ENCODE results near the gene CPNE9. TPM values are rescaled to one million over a fixed set of nuclear protein-coding genes. Genes with fewer than 3 reads are reported as not detected.
A peak's percentile ranks its signal among the peaks of the same experiment; 100 is the strongest.

The CPNE9 gene
- total and polyA plus RNA-seq, 2 experiments from 2014 or later = not detected

DNA sequence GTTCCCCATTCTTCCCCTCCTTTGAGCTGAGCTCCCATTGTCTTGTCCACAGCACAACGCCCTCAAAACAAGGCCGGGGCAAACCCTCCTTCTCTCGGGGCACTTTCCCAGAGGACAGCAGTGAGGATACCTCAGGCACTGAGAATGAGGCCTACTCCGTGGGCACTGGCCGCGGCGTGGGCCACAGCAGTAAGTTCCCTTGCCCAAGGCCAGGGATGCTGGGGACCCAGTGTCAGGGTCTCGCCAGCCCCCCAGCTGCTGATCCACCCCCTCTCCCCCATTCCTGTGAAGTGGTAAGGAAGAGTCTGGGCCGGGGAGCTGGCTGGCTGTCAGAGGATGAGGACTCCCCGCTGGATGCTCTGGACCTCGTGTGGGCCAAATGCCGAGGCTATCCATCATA lies 41.9 kb downstream of the CPNE9 start:
- Histone ChIP-seq H4K20me1 (ENCODE audit: insufficient read depth, poor library complexity, severe bottlenecking) (no peaks in the 10 kb centered on the region), H3K9me3 (ENCODE audit: low read depth) (no peaks in the 10 kb centered on the region), H3K27ac (no peak overlapping the region), H3K27me3 (no peaks in the 10 kb centered on the region), H3K4me1 (ENCODE audit: insufficient read depth) (peaks cover 8% of the 10 kb centered on the region), H3K36me3 (replicated peaks; ENCODE audit: insufficient read depth, low read depth) (no peaks in the 10 kb centered on the region), H3K4me3 (no peak overlapping the region), H3K9me2 (replicated peaks; ENCODE audit: insufficient read depth) (no peaks in the 10 kb centered on the region), H3K4me2 (no peak overlapping the region), H2AFZ (no peak overlapping the region), H3K79me2 (peaks cover 3% of the 10 kb centered on the region)
- TF ChIP-seq EZH2phosphoT487 (IDR thresholded peaks at IDR 0.05; ENCODE audit: low read depth, severe bottlenecking, unreplicated experiment) = no peak
- no peak for TF ChIP-seq EZH2 (IDR thresholded peaks at IDR 0.05; ENCODE audit: borderline replicate concordance)
- TF ChIP-seq, protein P1, sequence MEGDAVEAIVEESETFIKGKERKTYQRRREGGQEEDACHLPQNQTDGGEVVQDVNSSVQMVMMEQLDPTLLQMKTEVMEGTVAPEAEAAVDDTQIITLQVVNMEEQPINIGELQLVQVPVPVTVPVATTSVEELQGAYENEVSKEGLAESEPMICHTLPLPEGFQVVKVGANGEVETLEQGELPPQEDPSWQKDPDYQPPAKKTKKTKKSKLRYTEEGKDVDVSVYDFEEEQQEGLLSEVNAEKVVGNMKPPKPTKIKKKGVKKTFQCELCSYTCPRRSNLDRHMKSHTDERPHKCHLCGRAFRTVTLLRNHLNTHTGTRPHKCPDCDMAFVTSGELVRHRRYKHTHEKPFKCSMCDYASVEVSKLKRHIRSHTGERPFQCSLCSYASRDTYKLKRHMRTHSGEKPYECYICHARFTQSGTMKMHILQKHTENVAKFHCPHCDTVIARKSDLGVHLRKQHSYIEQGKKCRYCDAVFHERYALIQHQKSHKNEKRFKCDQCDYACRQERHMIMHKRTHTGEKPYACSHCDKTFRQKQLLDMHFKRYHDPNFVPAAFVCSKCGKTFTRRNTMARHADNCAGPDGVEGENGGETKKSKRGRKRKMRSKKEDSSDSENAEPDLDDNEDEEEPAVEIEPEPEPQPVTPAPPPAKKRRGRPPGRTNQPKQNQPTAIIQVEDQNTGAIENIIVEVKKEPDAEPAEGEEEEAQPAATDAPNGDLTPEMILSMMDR (IDR thresholded peaks at IDR 0.05; ENCODE audit: poor library complexity) = no peak
- DNase-seq (ENCODE audit: low spot score) = no peak
- 94% methylated on average over 12 of the region's 12 CpGs for WGBS (ENCODE audit: low lambda C conversion rate, missing lambda C conversion rate)

DNA sequence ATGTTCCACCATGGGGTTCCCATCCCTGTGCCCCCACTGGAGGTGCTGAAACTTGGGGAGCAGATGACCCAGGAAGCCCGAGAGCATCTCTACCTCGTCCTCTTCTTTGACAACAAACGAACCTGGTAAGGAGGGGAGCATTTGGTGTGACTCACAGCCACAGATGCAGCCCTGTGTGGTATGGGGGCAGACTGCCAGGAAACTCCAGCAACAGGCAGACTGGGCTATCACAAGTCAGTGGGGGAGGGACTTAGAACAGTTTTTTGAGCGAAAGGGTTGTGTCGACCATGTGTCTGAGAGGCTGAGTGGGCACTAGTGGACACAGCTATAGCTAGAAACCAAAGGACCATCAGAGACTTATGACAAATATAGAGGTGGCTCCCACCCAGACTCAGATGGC lies 42.7 kb downstream of the CPNE9 start:
- H3K4me2 ChIP-seq = no peak overlapping the region
- WGBS (ENCODE audit: low lambda C conversion rate, missing lambda C conversion rate) = 84% methylated on average over 5 of the region's 5 CpGs
- DNase-seq (ENCODE audit: low spot score) = peak; percentile 32
- peaks cover 11% of the 10 kb centered on the region for H3K79me2 ChIP-seq
- H3K9me2 ChIP-seq (replicated peaks; ENCODE audit: insufficient read depth) = no peaks in the 10 kb centered on the region
- peaks cover 8% of the 10 kb centered on the region for H3K4me1 ChIP-seq (ENCODE audit: insufficient read depth)
- no peak overlapping the region for H3K27ac ChIP-seq
- no peak overlapping the region for H2AFZ ChIP-seq
- TF ChIP-seq, protein P1 (IDR thresholded peaks at IDR 0.05; ENCODE audit: poor library complexity) = no peak
- no peak for TF ChIP-seq EZH2 (IDR thresholded peaks at IDR 0.05; ENCODE audit: borderline replicate concordance)
- TF ChIP-seq EZH2phosphoT487 (IDR thresholded peaks at IDR 0.05; ENCODE audit: low read depth, severe bottlenecking, unreplicated experiment) = no peak
- H3K27me3 ChIP-seq = no peaks in the 10 kb centered on the region
- no peaks in the 10 kb centered on the region for H4K20me1 ChIP-seq (ENCODE audit: insufficient read depth, poor library complexity, severe bottlenecking)
- no peak overlapping the region for H3K4me3 ChIP-seq
- no peaks in the 10 kb centered on the region for H3K36me3 ChIP-seq (replicated peaks; ENCODE audit: insufficient read depth, low read depth)
- H3K9me3 ChIP-seq (ENCODE audit: low read depth) = no peaks in the 10 kb centered on the region

DNA sequence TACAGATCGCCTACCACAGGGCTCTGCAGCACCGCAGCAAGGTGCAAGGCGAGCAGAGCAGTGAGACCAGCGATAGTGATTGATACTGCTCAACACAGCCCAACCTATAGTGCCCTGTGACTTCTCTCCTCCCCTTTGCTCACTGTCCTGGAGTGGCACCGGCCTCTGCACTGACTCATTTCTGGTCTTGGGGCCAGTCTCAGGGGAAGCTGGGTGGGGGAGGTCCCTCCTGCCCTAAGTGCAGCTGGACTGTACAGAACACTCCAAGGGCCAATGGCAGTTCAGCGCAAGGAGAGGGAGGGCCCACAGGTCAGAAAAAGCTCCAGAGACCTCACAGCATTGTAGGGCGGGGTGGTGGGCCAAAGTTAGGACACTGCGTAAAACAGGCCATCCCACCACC lies 43.6 kb downstream of the CPNE9 start:
- Histone ChIP-seq H3K27me3 (no peaks in the 10 kb centered on the region), H4K20me1 (ENCODE audit: insufficient read depth, poor library complexity, severe bottlenecking) (no peaks in the 10 kb centered on the region), H3K4me1 (ENCODE audit: insufficient read depth) (peaks cover 8% of the 10 kb centered on the region), H3K79me2 (peaks cover 20% of the 10 kb centered on the region), H3K4me3 (no peak overlapping the region), H3K4me2 (no peak overlapping the region), H3K9me3 (ENCODE audit: low read depth) (no peaks in the 10 kb centered on the region), H3K36me3 (replicated peaks; ENCODE audit: insufficient read depth, low read depth) (no peaks in the 10 kb centered on the region), H3K9me2 (replicated peaks; ENCODE audit: insufficient read depth) (no peaks in the 10 kb centered on the region), H3K27ac (no peak overlapping the region), H2AFZ (no peak overlapping the region)
- no peak for DNase-seq (ENCODE audit: low spot score)
- TF ChIP-seq, protein P1 (IDR thresholded peaks at IDR 0.05; ENCODE audit: poor library complexity) = no peak
- TF ChIP-seq EZH2 (IDR thresholded peaks at IDR 0.05; ENCODE audit: borderline replicate concordance) = no peak
- TF ChIP-seq EZH2phosphoT487 (IDR thresholded peaks at IDR 0.05; ENCODE audit: low read depth, severe bottlenecking, unreplicated experiment) = no peak
- 97% methylated on average over 8 of the region's 8 CpGs for WGBS (ENCODE audit: low lambda C conversion rate, missing lambda C conversion rate)

DNA sequence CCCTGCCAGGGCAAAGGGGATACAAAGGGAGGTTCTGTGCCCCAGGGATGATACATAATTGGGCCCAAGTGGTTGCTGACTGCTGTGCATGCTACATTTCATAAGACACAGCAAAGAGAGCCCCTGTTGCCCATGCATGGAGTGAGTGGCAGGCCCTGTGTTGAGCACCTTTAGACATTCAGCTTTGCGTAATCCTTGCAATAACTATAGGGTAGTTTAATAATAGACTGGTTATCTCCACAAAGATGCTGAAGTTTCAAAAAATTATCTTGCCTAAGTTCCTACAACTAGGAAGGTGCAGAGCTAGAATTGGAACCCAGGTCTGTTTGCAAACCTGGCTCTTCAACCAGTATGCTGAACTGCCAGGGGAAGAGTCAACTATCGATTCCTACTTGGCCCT lies 44.4 kb downstream of the CPNE9 start:
- TF ChIP-seq EZH2 (IDR thresholded peaks at IDR 0.05; ENCODE audit: borderline replicate concordance) (no peak), EZH2phosphoT487 (IDR thresholded peaks at IDR 0.05; ENCODE audit: low read depth, severe bottlenecking, unreplicated experiment) (no peak)
- TF ChIP-seq, protein P1 (IDR thresholded peaks at IDR 0.05; ENCODE audit: poor library complexity) = no peak
- Histone ChIP-seq H3K4me2 (no peak overlapping the region), H3K4me3 (no peak overlapping the region), H3K27ac (no peak overlapping the region), H3K36me3 (replicated peaks; ENCODE audit: insufficient read depth, low read depth) (no peaks in the 10 kb centered on the region), H3K27me3 (no peaks in the 10 kb centered on the region), H3K9me3 (ENCODE audit: low read depth) (no peaks in the 10 kb centered on the region), H4K20me1 (ENCODE audit: insufficient read depth, poor library complexity, severe bottlenecking) (no peaks in the 10 kb centered on the region), H3K9me2 (replicated peaks; ENCODE audit: insufficient read depth) (no peaks in the 10 kb centered on the region), H3K79me2 (peaks cover 24% of the 10 kb centered on the region), H3K4me1 (ENCODE audit: insufficient read depth) (peaks cover 8% of the 10 kb centered on the region), H2AFZ (no peak overlapping the region)
- 97% methylated on average over 2 of the region's 2 CpGs for WGBS (ENCODE audit: low lambda C conversion rate, missing lambda C conversion rate)
- DNase-seq (ENCODE audit: low spot score) = no peak

Data from hepatocyte (in vitro differentiated cells).